HG02642 (cell line): ENCODE data around the gene HOXD1.

Experiments
- ATAC-seq: cut with Tn5 transposase; IDR thresholded peaks from one replicate; pipeline ENCODE4 v1.9.1; 2021; ENCODE audit warnings: mild to moderate bottlenecking; ENCODE audit not compliant: unreplicated experiment, poor library complexity

The HOXD1 gene

GRCh38 chr2:176178757-176179295, 9.6 kb upstream of the HOXD1 start:
- ATAC-seq: no peak

- no peak for ATAC-seq
These were observed 6.9 kb upstream of the HOXD1 start for GRCh38 chr2:176181551-176181950.

- ATAC-seq: no peak
These were observed 5.8 kb upstream of the HOXD1 start for GRCh38 chr2:176182671-176183070.

- no peak for ATAC-seq
These were observed 3.7 kb upstream of the HOXD1 start for GRCh38 chr2:176184749-176185148.

- ATAC-seq: no peak
These were observed 2.4 kb upstream of the HOXD1 start for GRCh38 chr2:176186024-176186423.

- ATAC-seq: no peak
These were observed 1.1 kb upstream of the HOXD1 start for GRCh38 chr2:176187200-176187898.

GRCh38 chr2:176188774-176189680, 559 bp downstream of the HOXD1 start:
- no peak for ATAC-seq

- no peak for ATAC-seq
These were observed 1.5 kb downstream of the HOXD1 start for GRCh38 chr2:176189681-176190641.

- ATAC-seq: no peak
These were observed 3.9 kb downstream of the HOXD1 start for GRCh38 chr2:176192351-176192750.

- ATAC-seq: no peak
These were observed 4.6 kb downstream of the HOXD1 start for GRCh38 chr2:176193048-176193447.

- no peak for ATAC-seq
These were observed 11.4 kb downstream of the HOXD1 start for GRCh38 chr2:176199902-176200301.

- ATAC-seq: no peak
These were observed 12.5 kb downstream of the HOXD1 start for GRCh38 chr2:176200971-176201370.

GRCh38 chr2:176202491-176202890, 14.0 kb downstream of the HOXD1 start:
- ATAC-seq: no peak

GRCh38 chr2:176205126-176205525, 16.7 kb downstream of the HOXD1 start:
- ATAC-seq: no peak

GRCh38 chr2:176206136-176206535, 17.7 kb downstream of the HOXD1 start:
- ATAC-seq: no peak

- no peak for ATAC-seq
These were observed 18.2 kb downstream of the HOXD1 start for GRCh38 chr2:176206682-176207081.

- no peak for ATAC-seq
These were observed 22.6 kb downstream of the HOXD1 start for GRCh38 chr2:176211110-176211509.

GRCh38 chr2:176212276-176212675, 23.8 kb downstream of the HOXD1 start:
- ATAC-seq: no peak

GRCh38 chr2:176213406-176213805, 24.9 kb downstream of the HOXD1 start:
- no peak for ATAC-seq

GRCh38 chr2:176227874-176228273, 39.4 kb downstream of the HOXD1 start:
- no peak for ATAC-seq
